Small intestine (tissue), 7 donors: ENCODE data around the gene SEC24C. TPM values are rescaled to one million over a fixed set of nuclear protein-coding genes. Genes with fewer than 3 reads are reported as not detected.
"Not testable (repeated sequence)": the region's sequence is repeated elsewhere in the genome, so short reads cannot be mapped to it uniquely, and the experiment has no call there.

Source experiments
- DNase-seq, 2 donors: peaks; one replicate each; pipeline versions ENCODE4 v3.0.0 to v3.0.0-alpha.2; 2013
- FAIRE-seq: peaks from 2 replicates; lab custom pipeline; 2012; peaks lifted over from hg19 to GRCh38; lab: Jason Lieb, UNC
- H3K27ac ChIP-seq, 3 donors: one replicate each; pipeline ENCODE4 v1.5.1; 2013; ENCODE audit warnings: low read length in 2 of 3, mild to moderate bottlenecking in 2 of 3, control low read depth in 1 of 3, inconsistent platforms in 1 of 3, low read depth in 1 of 3, moderate library complexity in 1 of 3
- H3K27me3 ChIP-seq, 3 donors: one replicate each; pipeline ENCODE4 v1.6.1; 2013; ENCODE audit warnings: low read length in 3 of 3, inconsistent platforms in 1 of 3; ENCODE audit not compliant: control insufficient read depth in 3 of 3, insufficient read depth in 3 of 3
- H3K36me3 ChIP-seq, 3 donors: one replicate each; pipeline ENCODE4 v1.6.1; 2013; ENCODE audit warnings: low read length in 3 of 3, inconsistent platforms in 1 of 3, low read depth in 1 of 3, mild to moderate bottlenecking in 1 of 3, moderate library complexity in 1 of 3; ENCODE audit not compliant: control insufficient read depth in 3 of 3, insufficient read depth in 2 of 3
- H3K4me1 ChIP-seq, 3 donors: one replicate each; pipeline ENCODE4 v1.6.1; 2013; ENCODE audit warnings: low read length in 2 of 3, inconsistent platforms in 1 of 3, low read depth in 1 of 3, mild to moderate bottlenecking in 1 of 3, moderate library complexity in 1 of 3; ENCODE audit not compliant: control insufficient read depth in 3 of 3, insufficient read depth in 2 of 3
- H3K4me3 ChIP-seq, 3 donors: one replicate each; pipeline ENCODE4 v1.5.1; 2013; ENCODE audit warnings: low read length in 3 of 3, control low read depth in 1 of 3, inconsistent platforms in 1 of 3, low read depth in 1 of 3, mild to moderate bottlenecking in 1 of 3, moderate library complexity in 1 of 3
- H3K9me3 ChIP-seq, 2 donors: one replicate each; pipeline ENCODE4 v1.6.1; 2013; ENCODE audit warnings: low read depth in 1 of 2, low read length in 1 of 2; ENCODE audit not compliant: control insufficient read depth in 2 of 2, insufficient read depth in 1 of 2
- WGBS, 3 donors: extraction: QIAGEN DNeasy Blood & Tissue Kit; methylation state at CpG; one replicate each; pipeline ENCODE4 v1.1.7; 2013; 5-methylcytosine and 5-hydroxymethylcytosine counted together
- polyA plus RNA-seq, 4 donors: library from polyadenylated mRNA; stranded (reverse) in 3 of 4; unstranded in 1 of 4; fragments of 200-250 nt in 3 of 4; fragments of 120-200 nt in 1 of 4; gene quantifications; one replicate each; pipeline versions ENCODE4 v1.2.1 to v1.2.3, GENCODE V29; 2013
- donor health status: healthy with polysubstance abuse.
- donor health status: control.
- donor health status: control.
- donor health status: Bipolar disorder and iron deficiency.
- donor health status: healthy.

Gene SEC24C
- polyA plus RNA-seq, 4 donors: 35.3 to 64.3 (median 38.6) TPM

DNA sequence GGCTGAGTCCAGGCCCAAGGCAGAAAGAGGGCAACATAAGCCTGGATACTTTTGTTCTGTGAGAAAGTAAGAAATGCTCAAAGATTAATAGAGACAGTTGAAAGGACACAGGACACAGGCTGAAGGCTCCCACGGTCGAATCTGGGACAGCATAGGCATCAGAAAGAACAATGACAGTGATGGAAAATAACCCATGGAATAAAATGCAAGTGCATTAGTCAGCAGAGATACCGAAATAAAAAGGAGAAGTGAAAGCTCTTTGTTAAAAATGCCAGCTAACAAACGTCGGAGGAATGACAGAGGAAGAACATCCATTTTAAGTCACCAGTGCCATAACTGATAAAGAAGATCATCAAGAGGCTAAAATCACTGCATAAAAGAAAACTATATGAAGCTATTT is 26.6 kb upstream of the SEC24C start:
- H3K36me3 ChIP-seq: peaks cover 5 to 33% (median 11%) of the 10 kb centered on the region in 3 donors
- H3K4me1 ChIP-seq: no peaks in the 10 kb centered on the region
- H3K4me3 ChIP-seq: no peak overlapping the region
- WGBS, 3 donors: 69 to 75% (median 73%) methylated on average over 5 of the region's 5 CpGs
- DNase-seq (no peak), FAIRE-seq (no peak)
- H3K9me3 ChIP-seq: no peaks in the 10 kb centered on the region
- H3K27me3 ChIP-seq: no peaks in the 10 kb centered on the region
- H3K27ac ChIP-seq: no peak overlapping the region

DNA sequence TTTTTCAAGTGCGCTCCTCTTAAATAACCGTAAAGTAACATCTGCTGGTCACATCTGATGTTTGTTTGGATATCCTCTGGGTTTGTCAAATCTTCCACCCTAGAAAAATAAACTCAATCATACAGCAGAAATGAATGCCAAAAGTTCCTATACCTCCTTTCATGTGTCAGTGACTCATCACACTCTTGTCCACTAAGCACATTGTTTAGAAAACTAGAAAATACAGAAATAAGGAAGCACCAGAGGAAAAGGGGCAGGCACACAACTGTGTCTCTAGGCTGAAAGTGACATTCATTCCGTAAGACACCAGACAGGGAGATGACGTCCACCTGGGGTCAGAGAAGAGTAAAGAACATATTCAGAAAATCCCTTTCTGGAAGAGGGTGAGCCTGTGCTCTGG is 23.6 kb upstream of the SEC24C start:
- not testable (repeated sequence) for DNase-seq, H3K27ac ChIP-seq, H3K4me1 ChIP-seq, H3K27me3 ChIP-seq, FAIRE-seq, H3K4me3 ChIP-seq, H3K9me3 ChIP-seq
- WGBS, 3 donors: 88 to 94% (median 94%) methylated on average over 4 of the region's 4 CpGs
- peaks cover 7 to 34% (median 12%) of the 10 kb centered on the region in 3 donors for H3K36me3 ChIP-seq

DNA sequence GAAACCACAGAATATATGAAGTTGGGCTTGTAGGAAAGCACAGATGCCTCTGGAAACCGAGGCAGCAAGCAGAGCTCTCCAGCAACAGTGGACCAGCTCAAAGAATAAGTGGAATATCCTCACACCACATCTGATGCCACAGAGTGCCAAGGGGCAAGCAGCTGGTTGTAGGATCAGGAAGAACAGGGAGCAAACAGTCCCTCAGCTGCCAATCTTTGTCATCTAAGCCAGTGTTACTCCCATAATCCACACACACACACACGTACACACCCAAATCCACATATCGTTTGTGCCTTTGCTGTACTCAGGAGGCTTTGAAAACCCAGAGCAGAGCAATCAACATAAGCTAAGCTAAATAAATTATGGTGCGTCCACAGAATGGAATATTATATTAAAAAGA is 20.7 kb upstream of the SEC24C start:
- DNase-seq (no peak), FAIRE-seq (no peak)
- peaks cover 0 to 2% (median 0%) of the 10 kb centered on the region in 3 donors for H3K4me1 ChIP-seq
- no peak overlapping the region for H3K27ac ChIP-seq
- H3K27me3 ChIP-seq: no peaks in the 10 kb centered on the region
- H3K9me3 ChIP-seq: no peaks in the 10 kb centered on the region
- no peak overlapping the region for H3K4me3 ChIP-seq
- H3K36me3 ChIP-seq: peaks cover 7 to 37% (median 9%) of the 10 kb centered on the region in 3 donors
- 64 to 82% (median 65%) methylated on average over 4 of the region's 4 CpGs for WGBS, 3 donors

DNA sequence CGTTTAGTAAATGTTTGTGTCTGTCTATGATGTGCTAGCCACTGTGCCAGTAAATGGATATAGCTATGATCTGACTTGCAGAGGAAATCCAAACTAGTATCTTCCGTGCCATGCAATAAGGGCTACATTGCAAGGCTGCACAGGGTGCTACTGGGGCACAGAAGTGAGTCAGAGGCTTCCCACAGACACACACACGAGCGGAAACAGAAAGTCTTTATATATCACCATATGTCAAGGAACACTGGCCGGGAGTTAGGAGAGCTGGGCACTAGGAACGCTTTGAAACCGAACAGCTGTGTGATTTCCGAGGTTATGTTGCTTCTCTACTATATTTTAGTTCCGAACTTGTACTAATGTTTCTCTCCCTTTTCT is 14.4 kb upstream of the SEC24C start:
- peaks cover 3 to 40% (median 5%) of the 10 kb centered on the region in 3 donors for H3K36me3 ChIP-seq
- WGBS, 3 donors: 0% methylated on average over 9 of the region's 9 CpGs
- not testable (repeated sequence) for H3K9me3 ChIP-seq, H3K27me3 ChIP-seq, DNase-seq, H3K4me1 ChIP-seq, FAIRE-seq
- peak overlapping the region; percentile 74 to 98 (median 86) for H3K27ac ChIP-seq
- H3K4me3 ChIP-seq: peak overlapping the region; percentile 75 to 88 (median 76)

GRCh38 chr10:73730153-73730906 is 13.8 kb upstream of the SEC24C start:
- FAIRE-seq: no peak
- H3K4me3 ChIP-seq: peak overlapping the region; percentile 75 to 88 (median 76)

DNA sequence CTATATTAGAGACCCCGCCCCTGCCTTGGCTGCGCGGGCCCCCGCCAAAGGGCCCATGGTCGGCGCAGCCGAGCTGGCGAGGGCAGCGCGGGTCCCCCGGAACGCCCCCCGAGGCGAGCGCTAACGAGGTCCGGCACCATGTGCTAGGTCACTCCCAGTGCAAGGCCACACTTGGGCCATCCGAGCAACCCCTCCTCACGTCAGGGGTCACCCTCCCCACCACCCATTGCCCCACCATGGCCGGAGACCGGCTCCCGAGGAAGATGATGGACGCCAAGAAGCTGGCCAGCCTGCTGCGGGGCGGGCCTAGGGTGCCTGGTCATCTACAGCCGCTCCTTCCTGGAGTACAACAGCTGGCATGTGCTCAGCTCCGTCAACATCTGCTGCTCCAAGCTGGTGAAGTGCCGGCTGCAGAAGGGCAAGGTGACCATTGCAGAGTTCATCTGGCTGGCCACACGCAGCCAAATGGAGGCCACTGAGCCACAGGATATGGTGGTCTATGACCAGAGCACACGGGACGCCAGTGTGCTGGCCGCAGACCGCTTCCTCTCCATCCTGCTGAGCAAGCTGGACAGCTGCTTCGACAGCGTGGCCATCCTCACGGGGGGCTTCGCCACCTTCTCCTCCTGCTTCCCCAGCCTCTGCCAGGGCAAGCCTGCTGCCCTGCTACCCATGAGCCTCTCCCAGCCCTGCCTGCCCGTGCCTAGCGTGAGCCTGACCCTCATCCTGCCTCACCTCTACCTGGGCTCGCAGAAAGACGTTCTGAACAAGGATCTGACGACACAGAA is 12.4 kb upstream of the SEC24C start:
- H3K27me3 ChIP-seq: no peaks in the 10 kb centered on the region
- 89 to 93% (median 89%) methylated on average over 38 to 42 of the region's 42 CpGs for WGBS, 3 donors
- no peak for DNase-seq
- H3K4me1 ChIP-seq: peaks cover 0 to 6% (median 2%) of the 10 kb centered on the region in 3 donors
- no peaks in the 10 kb centered on the region for H3K9me3 ChIP-seq
- H3K27ac ChIP-seq: no peak overlapping the region
- no peak overlapping the region for H3K4me3 ChIP-seq
- no peak for FAIRE-seq
- H3K36me3 ChIP-seq: peaks cover 2 to 40% (median 3%) of the 10 kb centered on the region in 3 donors

More at GRCh38 chr10:73730153-73730906, 13.8 kb upstream of the SEC24C start:
- 0% methylated on average over 55 to 58 of the region's 58 CpGs for WGBS, 3 donors
- H3K36me3 ChIP-seq: peaks cover 2 to 40% (median 5%) of the 10 kb centered on the region in 3 donors
- peaks cover 0 to 6% (median 2%) of the 10 kb centered on the region in 3 donors for H3K4me1 ChIP-seq
- H3K27me3 ChIP-seq: no peaks in the 10 kb centered on the region
- peak overlapping the region; percentile 74 to 98 (median 86) for H3K27ac ChIP-seq
- peak; percentile 94 to 95 for DNase-seq
- H3K9me3 ChIP-seq: no peaks in the 10 kb centered on the region

- H3K36me3 ChIP-seq: peaks cover 0 to 38% (median 3%) of the 10 kb centered on the region in 3 donors
- FAIRE-seq: no peak
Observed at GRCh38 chr10:73732426-73732825, 11.7 kb upstream of the SEC24C start.

DNA sequence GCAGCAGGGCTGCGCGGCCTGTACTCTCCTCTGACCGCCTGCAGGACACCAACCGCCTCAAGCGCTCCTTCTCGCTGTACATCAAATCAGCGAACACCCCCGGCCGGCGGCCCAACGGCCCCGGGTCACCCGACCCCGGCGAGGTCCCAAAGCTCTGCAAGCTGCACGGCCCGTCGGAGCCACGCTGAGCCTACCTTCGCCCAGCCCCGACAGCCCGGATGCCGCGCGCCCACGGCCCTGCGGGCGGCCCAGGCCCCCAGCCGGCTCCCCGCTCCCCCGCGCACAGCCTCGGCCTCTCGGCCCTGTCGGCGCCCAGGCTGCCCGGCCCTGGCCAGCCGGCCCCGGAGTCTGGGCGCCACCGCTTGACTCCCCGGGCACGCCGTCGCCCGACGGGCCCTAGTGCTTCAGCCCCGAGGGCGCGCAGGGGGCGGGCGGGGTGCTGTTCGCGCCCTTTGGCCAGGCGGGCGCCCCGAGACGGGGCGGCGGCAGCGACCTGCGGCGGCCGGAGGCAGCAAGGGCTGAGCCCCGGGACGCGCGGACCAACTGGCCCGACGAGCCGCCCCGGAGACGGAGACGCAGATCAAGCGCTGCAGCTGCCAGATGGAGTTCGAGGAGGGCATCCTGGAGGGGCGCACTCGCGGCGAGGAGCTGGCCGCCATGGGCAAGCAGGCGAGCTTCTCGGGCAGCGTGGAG is 11.1 kb upstream of the SEC24C start:
- Histone ChIP-seq H3K4me1 (peaks cover 0 to 6% (median 2%) of the 10 kb centered on the region in 3 donors), H3K36me3 (peaks cover 0 to 41% (median 3%) of the 10 kb centered on the region in 3 donors), H3K27me3 (no peaks in the 10 kb centered on the region), H3K27ac (no peak overlapping the region), H3K9me3 (no peaks in the 10 kb centered on the region), H3K4me3 (no peak overlapping the region)
- FAIRE-seq: no peak
- DNase-seq: no peak
- 85 to 95% (median 93%) methylated on average over 73 to 84 of the region's 84 CpGs for WGBS, 3 donors

More at GRCh38 chr10:73732426-73732825, 11.7 kb upstream of the SEC24C start:
- H3K4me1 ChIP-seq: peaks cover 0 to 6% (median 2%) of the 10 kb centered on the region in 3 donors
- 95 to 97% (median 97%) methylated on average over 20 of the region's 20 CpGs for WGBS, 3 donors
- H3K4me3 ChIP-seq: no peak overlapping the region
- H3K27me3 ChIP-seq: no peaks in the 10 kb centered on the region
- DNase-seq: no peak
- no peaks in the 10 kb centered on the region for H3K9me3 ChIP-seq
- H3K27ac ChIP-seq: no peak overlapping the region
